Measurements from ENCODE around the gene ZNF750. TPM values are rescaled to one million over a fixed set of nuclear protein-coding genes. Genes with fewer than 3 reads are reported as not detected.
A peak's percentile ranks its signal among the peaks of the same experiment; 100 is the strongest.

Gene ZNF750
- total and polyA plus RNA-seq, 2 experiments from 2014 or later = 0.13 to 0.17 TPM

DNA sequence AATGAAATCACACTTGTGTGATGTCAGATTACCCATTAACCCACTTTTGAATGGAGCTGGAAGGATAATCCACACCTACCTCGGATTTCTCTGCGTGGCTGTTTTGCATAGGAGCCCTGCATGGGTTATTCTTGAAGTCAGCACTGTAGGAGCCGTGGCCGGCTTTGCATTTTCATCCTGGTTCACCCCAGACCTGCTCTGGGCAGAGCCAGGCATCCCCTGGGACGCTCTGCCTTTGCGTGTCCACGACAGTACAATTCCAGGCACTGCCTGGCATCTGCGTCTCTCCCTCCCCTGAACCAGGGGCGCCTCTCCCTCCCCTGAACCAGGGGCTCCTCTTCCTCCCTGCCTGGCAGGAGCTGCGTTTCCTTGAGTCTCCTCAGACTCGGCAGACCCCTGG lies 29.7 kb upstream of the ZNF750 start (continued):
- TF ChIP-seq, protein P1, sequence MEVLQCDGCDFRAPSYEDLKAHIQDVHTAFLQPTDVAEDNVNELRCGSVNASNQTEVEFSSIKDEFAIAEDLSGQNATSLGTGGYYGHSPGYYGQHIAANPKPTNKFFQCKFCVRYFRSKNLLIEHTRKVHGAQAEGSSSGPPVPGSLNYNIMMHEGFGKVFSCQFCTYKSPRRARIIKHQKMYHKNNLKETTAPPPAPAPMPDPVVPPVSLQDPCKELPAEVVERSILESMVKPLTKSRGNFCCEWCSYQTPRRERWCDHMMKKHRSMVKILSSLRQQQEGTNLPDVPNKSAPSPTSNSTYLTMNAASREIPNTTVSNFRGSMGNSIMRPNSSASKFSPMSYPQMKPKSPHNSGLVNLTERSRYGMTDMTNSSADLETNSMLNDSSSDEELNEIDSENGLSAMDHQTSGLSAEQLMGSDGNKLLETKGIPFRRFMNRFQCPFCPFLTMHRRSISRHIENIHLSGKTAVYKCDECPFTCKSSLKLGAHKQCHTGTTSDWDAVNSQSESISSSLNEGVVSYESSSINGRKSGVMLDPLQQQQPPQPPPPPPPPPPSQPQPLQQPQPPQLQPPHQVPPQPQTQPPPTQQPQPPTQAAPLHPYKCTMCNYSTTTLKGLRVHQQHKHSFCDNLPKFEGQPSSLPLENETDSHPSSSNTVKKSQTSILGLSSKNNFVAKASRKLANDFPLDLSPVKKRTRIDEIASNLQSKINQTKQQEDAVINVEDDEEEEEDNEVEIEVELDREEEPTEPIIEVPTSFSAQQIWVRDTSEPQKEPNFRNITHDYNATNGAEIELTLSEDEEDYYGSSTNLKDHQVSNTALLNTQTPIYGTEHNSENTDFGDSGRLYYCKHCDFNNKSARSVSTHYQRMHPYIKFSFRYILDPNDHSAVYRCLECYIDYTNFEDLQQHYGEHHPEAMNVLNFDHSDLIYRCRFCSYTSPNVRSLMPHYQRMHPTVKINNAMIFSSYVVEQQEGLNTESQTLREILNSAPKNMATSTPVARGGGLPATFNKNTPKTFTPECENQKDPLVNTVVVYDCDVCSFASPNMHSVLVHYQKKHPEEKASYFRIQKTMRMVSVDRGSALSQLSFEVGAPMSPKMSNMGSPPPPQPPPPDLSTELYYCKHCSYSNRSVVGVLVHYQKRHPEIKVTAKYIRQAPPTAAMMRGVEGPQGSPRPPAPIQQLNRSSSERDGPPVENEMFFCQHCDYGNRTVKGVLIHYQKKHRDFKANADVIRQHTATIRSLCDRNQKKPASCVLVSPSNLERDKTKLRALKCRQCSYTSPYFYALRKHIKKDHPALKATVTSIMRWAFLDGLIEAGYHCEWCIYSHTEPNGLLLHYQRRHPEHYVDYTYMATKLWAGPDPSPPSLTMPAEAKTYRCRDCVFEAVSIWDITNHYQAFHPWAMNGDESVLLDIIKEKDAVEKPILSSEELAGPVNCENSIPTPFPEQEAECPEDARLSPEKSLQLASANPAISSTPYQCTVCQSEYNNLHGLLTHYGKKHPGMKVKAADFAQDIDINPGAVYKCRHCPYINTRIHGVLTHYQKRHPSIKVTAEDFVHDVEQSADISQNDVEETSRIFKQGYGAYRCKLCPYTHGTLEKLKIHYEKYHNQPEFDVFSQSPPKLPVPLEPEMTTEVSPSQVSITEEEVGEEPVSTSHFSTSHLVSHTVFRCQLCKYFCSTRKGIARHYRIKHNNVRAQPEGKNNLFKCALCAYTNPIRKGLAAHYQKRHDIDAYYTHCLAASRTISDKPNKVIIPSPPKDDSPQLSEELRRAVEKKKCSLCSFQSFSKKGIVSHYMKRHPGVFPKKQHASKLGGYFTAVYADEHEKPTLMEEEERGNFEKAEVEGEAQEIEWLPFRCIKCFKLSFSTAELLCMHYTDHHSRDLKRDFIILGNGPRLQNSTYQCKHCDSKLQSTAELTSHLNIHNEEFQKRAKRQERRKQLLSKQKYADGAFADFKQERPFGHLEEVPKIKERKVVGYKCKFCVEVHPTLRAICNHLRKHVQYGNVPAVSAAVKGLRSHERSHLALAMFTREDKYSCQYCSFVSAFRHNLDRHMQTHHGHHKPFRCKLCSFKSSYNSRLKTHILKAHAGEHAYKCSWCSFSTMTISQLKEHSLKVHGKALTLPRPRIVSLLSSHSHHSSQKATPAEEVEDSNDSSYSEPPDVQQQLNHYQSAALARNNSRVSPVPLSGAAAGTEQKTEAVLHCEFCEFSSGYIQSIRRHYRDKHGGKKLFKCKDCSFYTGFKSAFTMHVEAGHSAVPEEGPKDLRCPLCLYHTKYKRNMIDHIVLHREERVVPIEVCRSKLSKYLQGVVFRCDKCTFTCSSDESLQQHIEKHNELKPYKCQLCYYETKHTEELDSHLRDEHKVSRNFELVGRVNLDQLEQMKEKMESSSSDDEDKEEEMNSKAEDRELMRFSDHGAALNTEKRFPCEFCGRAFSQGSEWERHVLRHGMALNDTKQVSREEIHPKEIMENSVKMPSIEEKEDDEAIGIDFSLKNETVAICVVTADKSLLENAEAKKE (CRISPR knock-in tag; IDR thresholded peaks at IDR 0.05) = no peak
- TF ChIP-seq JUNB (IDR thresholded peaks at IDR 0.05; ENCODE audit: unreplicated experiment) (no peak), EZH2 (IDR thresholded peaks at IDR 0.05; ENCODE audit: low read depth, unreplicated experiment) (no peak)
- TF ChIP-seq, protein P2, sequence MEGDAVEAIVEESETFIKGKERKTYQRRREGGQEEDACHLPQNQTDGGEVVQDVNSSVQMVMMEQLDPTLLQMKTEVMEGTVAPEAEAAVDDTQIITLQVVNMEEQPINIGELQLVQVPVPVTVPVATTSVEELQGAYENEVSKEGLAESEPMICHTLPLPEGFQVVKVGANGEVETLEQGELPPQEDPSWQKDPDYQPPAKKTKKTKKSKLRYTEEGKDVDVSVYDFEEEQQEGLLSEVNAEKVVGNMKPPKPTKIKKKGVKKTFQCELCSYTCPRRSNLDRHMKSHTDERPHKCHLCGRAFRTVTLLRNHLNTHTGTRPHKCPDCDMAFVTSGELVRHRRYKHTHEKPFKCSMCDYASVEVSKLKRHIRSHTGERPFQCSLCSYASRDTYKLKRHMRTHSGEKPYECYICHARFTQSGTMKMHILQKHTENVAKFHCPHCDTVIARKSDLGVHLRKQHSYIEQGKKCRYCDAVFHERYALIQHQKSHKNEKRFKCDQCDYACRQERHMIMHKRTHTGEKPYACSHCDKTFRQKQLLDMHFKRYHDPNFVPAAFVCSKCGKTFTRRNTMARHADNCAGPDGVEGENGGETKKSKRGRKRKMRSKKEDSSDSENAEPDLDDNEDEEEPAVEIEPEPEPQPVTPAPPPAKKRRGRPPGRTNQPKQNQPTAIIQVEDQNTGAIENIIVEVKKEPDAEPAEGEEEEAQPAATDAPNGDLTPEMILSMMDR (conservative IDR thresholded peaks at IDR 0.05; ENCODE audit: low read depth in 2 of 2) = no peak

DNA sequence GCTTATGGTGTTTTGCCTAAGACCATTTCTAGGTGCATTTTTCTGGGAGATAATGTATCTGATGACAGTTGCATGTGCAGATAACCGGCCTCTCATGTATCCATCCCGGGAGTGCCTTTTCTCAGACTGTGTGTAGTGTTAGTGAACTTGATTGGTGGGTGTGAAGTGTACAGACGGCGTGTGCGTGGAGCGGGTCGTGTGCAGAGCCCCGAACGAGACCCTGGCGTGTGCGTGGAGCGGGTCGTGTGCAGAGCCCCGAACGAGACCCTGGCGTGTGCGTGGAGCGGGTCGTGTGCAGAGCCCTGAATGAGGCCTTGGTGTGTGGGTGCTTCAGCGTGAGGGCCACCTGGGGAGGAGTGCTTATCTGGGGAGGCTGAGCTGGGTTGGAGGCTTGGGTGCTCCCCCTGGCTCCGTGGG lies 28.9 kb upstream of the ZNF750 start:
- H3K79me2 ChIP-seq (replicated peaks; ENCODE audit: insufficient read depth) = peaks cover 46% of the 10 kb centered on the region
- H3K4me3 ChIP-seq = no peak overlapping the region
- no peak overlapping the region for H3K4me2 ChIP-seq
- H3K27ac ChIP-seq (ENCODE audit: low read depth) = no peak overlapping the region
- TF ChIP-seq POLR2AphosphoS5 (IDR thresholded peaks at IDR 0.05; ENCODE audit: low read depth) = no peak
- TF ChIP-seq, protein P3, sequence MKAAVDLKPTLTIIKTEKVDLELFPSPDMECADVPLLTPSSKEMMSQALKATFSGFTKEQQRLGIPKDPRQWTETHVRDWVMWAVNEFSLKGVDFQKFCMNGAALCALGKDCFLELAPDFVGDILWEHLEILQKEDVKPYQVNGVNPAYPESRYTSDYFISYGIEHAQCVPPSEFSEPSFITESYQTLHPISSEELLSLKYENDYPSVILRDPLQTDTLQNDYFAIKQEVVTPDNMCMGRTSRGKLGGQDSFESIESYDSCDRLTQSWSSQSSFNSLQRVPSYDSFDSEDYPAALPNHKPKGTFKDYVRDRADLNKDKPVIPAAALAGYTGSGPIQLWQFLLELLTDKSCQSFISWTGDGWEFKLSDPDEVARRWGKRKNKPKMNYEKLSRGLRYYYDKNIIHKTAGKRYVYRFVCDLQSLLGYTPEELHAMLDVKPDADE (IDR thresholded peaks at IDR 0.05) = no peak
- TF ChIP-seq, protein P4, sequence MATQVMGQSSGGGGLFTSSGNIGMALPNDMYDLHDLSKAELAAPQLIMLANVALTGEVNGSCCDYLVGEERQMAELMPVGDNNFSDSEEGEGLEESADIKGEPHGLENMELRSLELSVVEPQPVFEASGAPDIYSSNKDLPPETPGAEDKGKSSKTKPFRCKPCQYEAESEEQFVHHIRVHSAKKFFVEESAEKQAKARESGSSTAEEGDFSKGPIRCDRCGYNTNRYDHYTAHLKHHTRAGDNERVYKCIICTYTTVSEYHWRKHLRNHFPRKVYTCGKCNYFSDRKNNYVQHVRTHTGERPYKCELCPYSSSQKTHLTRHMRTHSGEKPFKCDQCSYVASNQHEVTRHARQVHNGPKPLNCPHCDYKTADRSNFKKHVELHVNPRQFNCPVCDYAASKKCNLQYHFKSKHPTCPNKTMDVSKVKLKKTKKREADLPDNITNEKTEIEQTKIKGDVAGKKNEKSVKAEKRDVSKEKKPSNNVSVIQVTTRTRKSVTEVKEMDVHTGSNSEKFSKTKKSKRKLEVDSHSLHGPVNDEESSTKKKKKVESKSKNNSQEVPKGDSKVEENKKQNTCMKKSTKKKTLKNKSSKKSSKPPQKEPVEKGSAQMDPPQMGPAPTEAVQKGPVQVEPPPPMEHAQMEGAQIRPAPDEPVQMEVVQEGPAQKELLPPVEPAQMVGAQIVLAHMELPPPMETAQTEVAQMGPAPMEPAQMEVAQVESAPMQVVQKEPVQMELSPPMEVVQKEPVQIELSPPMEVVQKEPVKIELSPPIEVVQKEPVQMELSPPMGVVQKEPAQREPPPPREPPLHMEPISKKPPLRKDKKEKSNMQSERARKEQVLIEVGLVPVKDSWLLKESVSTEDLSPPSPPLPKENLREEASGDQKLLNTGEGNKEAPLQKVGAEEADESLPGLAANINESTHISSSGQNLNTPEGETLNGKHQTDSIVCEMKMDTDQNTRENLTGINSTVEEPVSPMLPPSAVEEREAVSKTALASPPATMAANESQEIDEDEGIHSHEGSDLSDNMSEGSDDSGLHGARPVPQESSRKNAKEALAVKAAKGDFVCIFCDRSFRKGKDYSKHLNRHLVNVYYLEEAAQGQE (IDR thresholded peaks at IDR 0.05; ENCODE audit: unreplicated experiment) = no peak
- TF ChIP-seq NANOG (IDR thresholded peaks at IDR 0.05; ENCODE audit: borderline replicate concordance) = no peak
- no peaks in the 10 kb centered on the region for H3K9me2 ChIP-seq (ENCODE audit: insufficient read depth)
- no peak overlapping the region for H2AFZ ChIP-seq
- H3K27me3 ChIP-seq (ENCODE audit: insufficient read depth) = no peaks in the 10 kb centered on the region
- ATAC-seq = no peak
- H3K4me1 ChIP-seq (ENCODE audit: insufficient read depth) = no peaks in the 10 kb centered on the region
- peaks cover 18% of the 10 kb centered on the region for H3K27me3 Mint-ChIP-seq (ENCODE audit: insufficient read depth, low read depth, poor library complexity)
- H3K4me3 Mint-ChIP-seq = no peak overlapping the region
- DNase-seq (ENCODE audit: low spot score) = no peak
- H4K20me1 ChIP-seq (replicated peaks; ENCODE audit: insufficient read depth) = 0 out of 2 replicates have a peak, but pooled peaks cover 5% of the 10 kb centered on the region
- peaks cover 19% of the 10 kb centered on the region for H3K4me1 Mint-ChIP-seq
- H3K36me3 ChIP-seq (ENCODE audit: insufficient read depth) = no peaks in the 10 kb centered on the region; the same call in 1 of the 2 replicates
- peak overlapping the region; percentile 15; the same call in 1 of the 2 replicates for H3K27ac Mint-ChIP-seq
- H3K36me3 Mint-ChIP-seq (ENCODE audit: low read depth) = peaks cover 24% of the 10 kb centered on the region
- H3F3A ChIP-seq (replicated peaks; ENCODE audit: low read depth) = no peaks in the 10 kb centered on the region
- H3K9me3 Mint-ChIP-seq = no peaks in the 10 kb centered on the region; the same call in 2 of the 3 replicates

All from GM23338 (cell line).